ENCODE results near the gene STK32C. TPM values are rescaled to one million over a fixed set of nuclear protein-coding genes. Genes with fewer than 3 reads are reported as not detected.
A peak's percentile ranks its signal among the peaks of the same experiment; 100 is the strongest.

The STK32C gene
- total and polyA plus RNA-seq, 2 experiments from 2014 or later: 17.5 to 23.8 TPM

DNA sequence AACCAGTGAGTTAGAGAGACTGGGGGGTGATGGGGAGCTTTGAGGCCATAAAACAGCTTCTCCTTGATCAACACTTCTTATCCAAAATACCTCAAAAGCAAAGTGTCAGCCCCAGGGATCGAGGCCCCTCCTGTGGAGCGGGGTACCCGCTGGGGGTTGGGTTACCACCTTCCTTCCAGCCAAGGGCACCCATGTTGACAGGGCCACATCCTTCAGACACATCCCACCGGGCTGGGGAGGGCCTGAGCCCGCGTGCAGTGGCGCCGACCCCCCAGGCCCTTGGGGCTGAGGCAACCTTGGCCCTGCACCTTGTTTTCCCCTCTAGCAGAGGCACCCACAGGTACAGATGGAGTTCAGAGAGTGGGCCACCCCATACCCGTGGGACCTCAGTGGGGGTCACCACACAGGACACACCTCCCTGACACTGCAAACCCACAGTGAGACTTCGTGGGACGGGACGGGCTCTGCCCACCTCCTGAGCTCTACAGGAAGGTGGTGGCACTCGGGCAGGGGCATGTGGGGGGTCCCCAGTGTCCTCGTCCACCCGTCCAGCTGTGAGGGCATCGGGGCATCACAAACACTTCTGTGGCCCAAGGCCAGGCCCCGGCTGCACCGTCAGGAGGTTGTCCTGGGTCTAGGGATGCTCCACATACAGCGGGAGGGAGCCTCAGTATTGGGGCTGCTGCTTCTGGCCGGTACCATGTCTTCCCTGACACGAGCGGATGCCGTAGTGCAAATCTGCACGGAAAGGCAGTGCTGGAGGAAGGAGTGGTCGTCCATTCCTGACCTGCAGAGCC is 110.3 kb downstream of the STK32C start:
- Histone ChIP-seq H3K9me3 (ENCODE audit: low read depth) (no peaks in the 10 kb centered on the region), H3K4me3 (no peak overlapping the region), H3K36me3 (no peaks in the 10 kb centered on the region), H3K27me3 (no peaks in the 10 kb centered on the region), H3K27ac (no peak overlapping the region), H3K4me1 (ENCODE audit: low read depth) (peaks cover 11% of the 10 kb centered on the region)
- TF ChIP-seq, protein P1, sequence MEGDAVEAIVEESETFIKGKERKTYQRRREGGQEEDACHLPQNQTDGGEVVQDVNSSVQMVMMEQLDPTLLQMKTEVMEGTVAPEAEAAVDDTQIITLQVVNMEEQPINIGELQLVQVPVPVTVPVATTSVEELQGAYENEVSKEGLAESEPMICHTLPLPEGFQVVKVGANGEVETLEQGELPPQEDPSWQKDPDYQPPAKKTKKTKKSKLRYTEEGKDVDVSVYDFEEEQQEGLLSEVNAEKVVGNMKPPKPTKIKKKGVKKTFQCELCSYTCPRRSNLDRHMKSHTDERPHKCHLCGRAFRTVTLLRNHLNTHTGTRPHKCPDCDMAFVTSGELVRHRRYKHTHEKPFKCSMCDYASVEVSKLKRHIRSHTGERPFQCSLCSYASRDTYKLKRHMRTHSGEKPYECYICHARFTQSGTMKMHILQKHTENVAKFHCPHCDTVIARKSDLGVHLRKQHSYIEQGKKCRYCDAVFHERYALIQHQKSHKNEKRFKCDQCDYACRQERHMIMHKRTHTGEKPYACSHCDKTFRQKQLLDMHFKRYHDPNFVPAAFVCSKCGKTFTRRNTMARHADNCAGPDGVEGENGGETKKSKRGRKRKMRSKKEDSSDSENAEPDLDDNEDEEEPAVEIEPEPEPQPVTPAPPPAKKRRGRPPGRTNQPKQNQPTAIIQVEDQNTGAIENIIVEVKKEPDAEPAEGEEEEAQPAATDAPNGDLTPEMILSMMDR (IDR thresholded peaks at IDR 0.05; ENCODE audit: low read depth, low read length): no peak
- no peak for DNase-seq (ENCODE audit: low read depth in 1 of 2, low spot score in 1 of 2)

DNA sequence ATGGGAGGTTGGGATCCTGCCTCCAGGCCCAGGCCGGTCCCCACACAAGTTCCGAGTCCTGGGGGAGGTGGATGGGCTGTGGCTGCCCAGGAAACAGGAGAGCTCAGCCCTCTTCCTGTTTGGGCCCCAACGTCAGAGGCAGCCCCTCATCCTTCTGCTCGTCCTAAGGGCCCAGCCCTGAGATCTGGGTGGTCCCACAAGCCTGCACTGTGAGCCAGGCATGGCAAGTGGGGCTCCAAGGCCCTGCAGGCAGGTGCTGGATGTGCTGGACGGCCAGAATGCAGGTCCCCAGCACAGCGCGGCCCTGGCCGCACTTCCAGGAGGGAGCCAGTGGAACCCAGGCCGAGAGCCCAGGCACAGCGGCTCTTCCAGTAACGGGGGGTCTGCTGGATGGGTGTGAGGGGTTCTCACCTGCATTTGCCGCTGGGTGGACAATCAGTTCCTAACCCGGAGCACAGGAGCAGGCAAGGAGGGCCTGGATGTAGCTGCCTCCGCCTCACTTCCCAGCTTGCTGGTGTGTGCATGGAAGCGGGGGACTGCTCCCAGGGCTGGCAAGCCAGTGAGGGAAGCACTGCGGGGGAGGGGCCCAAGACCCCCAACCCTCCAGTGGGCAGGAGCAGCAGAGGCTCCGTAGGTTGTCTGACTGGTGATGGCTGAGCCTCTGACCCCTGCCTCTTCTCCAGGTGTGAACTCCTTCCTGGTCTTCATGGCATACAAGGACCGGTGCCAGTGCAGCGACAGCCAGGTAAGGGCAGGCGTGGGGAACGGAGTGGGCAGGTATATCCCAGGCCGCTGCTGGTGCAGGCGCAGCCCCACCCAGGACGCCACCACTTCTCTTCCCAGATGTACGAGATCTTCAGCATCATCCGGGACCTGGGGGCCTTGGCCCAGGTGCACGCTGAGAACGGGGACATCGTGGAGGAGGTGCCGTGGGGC is 111.3 kb downstream of the STK32C start:
- TF ChIP-seq, protein P1 (IDR thresholded peaks at IDR 0.05; ENCODE audit: low read depth, low read length): no peak
- no peak overlapping the region for H3K27ac ChIP-seq
- no peak for DNase-seq (ENCODE audit: low read depth in 1 of 2, low spot score in 1 of 2)
- no peaks in the 10 kb centered on the region for H3K9me3 ChIP-seq (ENCODE audit: low read depth)
- no peak overlapping the region for H3K4me3 ChIP-seq
- no peaks in the 10 kb centered on the region for H3K27me3 ChIP-seq
- no peaks in the 10 kb centered on the region for H3K36me3 ChIP-seq
- peaks cover 11% of the 10 kb centered on the region for H3K4me1 ChIP-seq (ENCODE audit: low read depth)

DNA sequence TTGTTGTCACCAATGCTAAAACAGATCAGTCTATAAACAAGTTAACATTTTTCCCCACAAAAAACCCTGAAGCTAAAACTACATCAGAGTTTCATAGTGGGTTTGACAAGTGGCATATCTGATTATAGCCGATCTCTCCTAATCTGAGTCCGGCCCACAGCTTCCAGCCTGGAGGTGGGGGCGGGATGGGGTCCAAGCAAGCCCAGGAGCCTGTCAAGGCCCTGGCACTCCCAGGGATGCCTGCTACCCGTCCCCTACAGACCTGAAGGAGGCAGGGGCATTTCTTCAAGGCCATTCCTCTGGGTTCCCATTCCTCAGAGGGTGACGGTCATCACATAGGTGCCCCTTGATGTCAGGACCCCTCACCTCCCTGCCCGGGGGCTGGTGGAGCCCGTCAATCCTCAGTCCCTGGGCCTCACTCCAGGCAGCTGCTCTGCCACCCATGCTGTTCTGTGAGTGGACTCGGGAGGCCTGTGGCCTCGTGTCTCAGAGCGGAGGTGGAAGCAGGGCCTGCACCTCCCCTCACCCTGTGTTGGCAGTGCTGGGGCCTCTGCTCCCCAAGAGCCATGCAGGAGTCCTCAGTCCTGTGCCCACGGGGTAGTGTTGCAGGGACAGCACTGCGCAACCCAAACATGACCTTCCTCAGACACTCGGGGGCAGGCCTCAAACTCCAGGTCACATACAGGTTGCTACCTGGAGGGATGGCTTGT is 112.2 kb downstream of the STK32C start:
- TF ChIP-seq, protein P1 (IDR thresholded peaks at IDR 0.05; ENCODE audit: low read depth, low read length): no peak
- H3K27me3 ChIP-seq: no peaks in the 10 kb centered on the region

DNA sequence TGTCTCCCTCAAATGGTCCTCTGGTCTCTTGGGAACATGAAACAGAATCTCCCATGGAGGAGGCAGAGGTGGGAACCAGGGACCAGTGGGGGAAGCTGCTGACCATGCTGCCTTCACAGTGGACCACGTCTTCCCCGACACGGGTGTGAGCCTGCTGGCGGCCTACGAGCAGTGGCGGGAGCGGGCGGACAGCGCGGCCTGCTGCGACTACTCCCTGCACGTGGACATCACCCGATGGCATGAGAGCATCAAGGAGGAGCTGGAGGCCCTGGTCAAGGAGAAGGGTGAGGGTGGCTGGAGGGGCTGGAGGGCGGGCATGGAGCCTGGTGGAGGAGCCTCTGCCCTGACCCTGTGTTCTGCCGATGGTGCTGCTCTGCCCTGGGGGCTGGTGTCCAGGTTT is 113.0 kb downstream of the STK32C start:
- peaks cover 11% of the 10 kb centered on the region for H3K4me1 ChIP-seq (ENCODE audit: low read depth)
- TF ChIP-seq, protein P1 (IDR thresholded peaks at IDR 0.05; ENCODE audit: low read depth, low read length): no peak
- H3K27ac ChIP-seq: no peak overlapping the region
- H3K27me3 ChIP-seq: peaks cover under 1% of the 10 kb centered on the region
- no peaks in the 10 kb centered on the region for H3K9me3 ChIP-seq (ENCODE audit: low read depth)
- no peaks in the 10 kb centered on the region for H3K36me3 ChIP-seq
- H3K4me3 ChIP-seq: no peak overlapping the region
- no peak for DNase-seq (ENCODE audit: low read depth in 1 of 2, low spot score in 1 of 2)

More for the DNA sequence above, 112.2 kb downstream of the STK32C start:
- Histone ChIP-seq H3K4me1 (ENCODE audit: low read depth) (peaks cover 11% of the 10 kb centered on the region), H3K36me3 (no peaks in the 10 kb centered on the region), H3K9me3 (ENCODE audit: low read depth) (no peaks in the 10 kb centered on the region), H3K27ac (no peak overlapping the region), H3K4me3 (no peak overlapping the region)
- no peak for DNase-seq (ENCODE audit: low read depth in 1 of 2, low spot score in 1 of 2)

DNA sequence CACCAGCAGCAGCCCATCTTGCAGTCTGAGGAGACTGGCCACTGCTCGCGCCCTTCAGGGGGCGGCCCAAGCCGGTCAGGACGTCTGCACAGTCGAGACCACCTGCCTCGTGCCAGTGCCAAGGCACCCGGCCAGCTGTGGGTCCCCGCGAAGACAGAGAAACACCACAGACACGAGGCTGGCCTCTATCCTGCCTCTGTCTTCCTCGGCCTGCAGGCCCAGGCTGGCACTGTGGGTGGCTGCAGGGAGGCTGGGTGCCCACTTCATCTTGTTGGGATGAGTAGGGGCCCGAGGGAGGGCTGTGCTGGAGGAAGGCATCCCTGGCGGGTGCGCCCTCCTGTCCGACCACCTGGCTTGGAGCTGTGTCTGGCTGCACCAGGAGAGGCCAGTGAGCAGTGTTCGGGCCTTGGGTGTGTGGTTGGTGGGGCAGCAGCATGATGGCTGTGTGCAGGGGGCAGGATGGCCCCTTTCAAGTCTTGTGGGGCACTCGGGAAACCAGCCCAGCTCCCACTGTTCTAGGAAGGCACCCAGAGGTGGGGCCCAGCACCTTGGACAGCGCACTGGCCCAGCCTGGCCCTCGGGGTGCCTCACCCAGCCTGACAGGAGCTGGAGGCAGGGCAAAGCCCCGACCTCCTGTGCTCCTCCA is 113.7 kb downstream of the STK32C start:
- H3K36me3 ChIP-seq: no peaks in the 10 kb centered on the region
- no peak overlapping the region for H3K27ac ChIP-seq
- no peaks in the 10 kb centered on the region for H3K9me3 ChIP-seq (ENCODE audit: low read depth)
- peak; percentile 25 to 82 for DNase-seq (ENCODE audit: low read depth in 1 of 2, low spot score in 1 of 2)
- peaks cover 8% of the 10 kb centered on the region for H3K27me3 ChIP-seq
- no peak overlapping the region for H3K4me3 ChIP-seq
- TF ChIP-seq, protein P1 (IDR thresholded peaks at IDR 0.05; ENCODE audit: low read depth, low read length): no peak
- H3K4me1 ChIP-seq (ENCODE audit: low read depth): peaks cover 11% of the 10 kb centered on the region
